ENCODE data around the gene RELL1. TPM values are rescaled to one million over a fixed set of nuclear protein-coding genes. Genes with fewer than 3 reads are reported as not detected.

The RELL1 gene
- total and polyA plus RNA-seq, 2 donors: 1.6 to 17.2 TPM

DNA sequence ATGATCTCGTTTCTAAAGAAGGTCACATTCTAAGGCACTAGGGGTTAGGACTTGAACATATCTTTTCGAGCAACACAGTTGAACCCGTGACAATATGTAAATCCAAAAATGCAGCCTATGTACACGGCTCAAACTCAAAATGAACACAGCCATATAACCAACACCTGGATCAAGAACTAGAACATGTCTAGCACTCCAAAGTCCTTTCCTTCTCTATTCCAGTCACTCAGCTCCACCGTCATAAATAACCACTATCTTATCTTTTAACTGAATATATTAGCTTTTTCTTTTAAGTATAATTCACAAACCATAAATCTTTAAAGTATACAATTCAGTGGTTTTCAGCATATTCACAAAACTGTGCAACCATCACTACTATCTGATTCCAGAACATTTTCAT, 19.4 kb upstream of the RELL1 start:
- no peak for DNase-seq (ENCODE audit: low read depth in 6 of 9, low spot score in 9 of 9)
- no peaks in the 10 kb centered on the region for H3K9me3 ChIP-seq (ENCODE audit: control insufficient read depth in 2 of 2, insufficient read depth in 1 of 2, low read length in 1 of 2)
- H3K4me3 ChIP-seq (ENCODE audit: low read length in 2 of 2): no peak overlapping the region
- no peaks in the 10 kb centered on the region for H3K36me3 ChIP-seq (ENCODE audit: control insufficient read depth in 2 of 2, insufficient read depth in 2 of 2, low read length in 1 of 2)
- H3K4me1 ChIP-seq (ENCODE audit: control insufficient read depth in 2 of 2, insufficient read depth in 2 of 2, low read length in 2 of 2): no peaks in the 10 kb centered on the region
- H3K27me3 ChIP-seq (ENCODE audit: control insufficient read depth in 2 of 2, insufficient read depth in 1 of 2, low read length in 1 of 2): no peaks in the 10 kb centered on the region
- no peak overlapping the region for H3K27ac ChIP-seq (ENCODE audit: low read depth in 1 of 2, low read length in 1 of 2)
- 96% methylated on average over 5 of the region's 5 CpGs for WGBS

DNA sequence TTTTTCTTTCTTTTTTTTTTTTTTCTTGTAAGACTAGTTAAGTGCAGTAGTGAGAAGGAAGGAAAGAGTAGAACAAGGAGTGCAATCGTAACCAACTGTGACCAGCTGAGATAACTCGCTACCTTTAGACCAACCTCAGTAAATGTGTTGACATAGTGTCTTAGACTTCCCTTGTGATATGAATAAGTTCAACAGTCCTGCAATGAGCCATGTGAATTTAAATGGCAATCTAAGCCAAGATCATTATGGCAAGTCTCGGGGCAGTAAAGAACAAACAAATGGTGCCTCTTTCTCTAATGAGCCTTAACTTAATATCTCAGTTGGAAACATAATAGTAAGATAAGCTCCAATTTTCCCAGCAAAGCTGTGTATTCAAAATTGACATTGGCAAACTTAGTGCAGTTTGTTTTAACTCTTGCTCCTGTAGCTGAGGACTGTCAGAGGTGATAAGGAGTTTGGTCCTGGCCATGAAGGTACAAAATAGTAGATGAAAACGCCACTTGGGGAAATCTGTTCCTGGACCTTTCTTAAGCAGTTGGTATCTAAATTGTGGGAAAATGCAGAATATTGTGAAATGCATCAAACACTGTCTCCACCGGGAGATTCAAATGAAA, 13.8 kb upstream of the RELL1 start:
- Histone ChIP-seq H3K4me1 (ENCODE audit: control insufficient read depth in 2 of 2, insufficient read depth in 2 of 2, low read length in 2 of 2) (no peaks in the 10 kb centered on the region), H3K36me3 (ENCODE audit: control insufficient read depth in 2 of 2, insufficient read depth in 2 of 2, low read length in 1 of 2) (no peaks in the 10 kb centered on the region), H3K27ac (ENCODE audit: low read depth in 1 of 2, low read length in 1 of 2) (no peak overlapping the region), H3K27me3 (ENCODE audit: control insufficient read depth in 2 of 2, insufficient read depth in 1 of 2, low read length in 1 of 2) (no peaks in the 10 kb centered on the region), H3K9me3 (ENCODE audit: control insufficient read depth in 2 of 2, insufficient read depth in 1 of 2, low read length in 1 of 2) (no peaks in the 10 kb centered on the region), H3K4me3 (ENCODE audit: low read length in 2 of 2) (no peak overlapping the region)
- 96% methylated on average over 5 of the region's 5 CpGs for WGBS
- no peak for DNase-seq (ENCODE audit: low read depth in 6 of 9, low spot score in 9 of 9)

DNA sequence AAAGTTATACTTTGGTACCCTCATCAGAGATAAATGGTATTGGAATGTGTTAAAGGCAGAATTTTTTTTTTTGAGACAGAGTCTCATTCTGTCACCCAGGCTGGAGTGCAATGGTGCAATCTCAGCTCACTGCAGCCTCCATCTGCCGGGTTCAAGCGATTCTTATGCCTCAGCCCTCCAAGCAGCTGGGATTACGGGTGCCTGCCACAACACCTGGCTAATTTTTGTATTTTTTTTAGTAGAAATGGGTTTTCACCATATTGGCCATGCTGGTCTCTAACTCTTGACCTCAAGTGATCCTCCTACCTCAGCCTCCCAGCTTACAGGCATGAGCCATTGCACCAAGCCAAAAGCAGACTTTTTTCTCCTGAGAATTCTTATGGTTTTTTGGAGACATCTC, 11.4 kb upstream of the RELL1 start:
- no peak overlapping the region for H3K27ac ChIP-seq (ENCODE audit: low read depth in 1 of 2, low read length in 1 of 2)
- DNase-seq (ENCODE audit: low read depth in 6 of 9, low spot score in 9 of 9): no peak
- no peaks in the 10 kb centered on the region for H3K27me3 ChIP-seq (ENCODE audit: control insufficient read depth in 2 of 2, insufficient read depth in 1 of 2, low read length in 1 of 2)
- no peaks in the 10 kb centered on the region for H3K36me3 ChIP-seq (ENCODE audit: control insufficient read depth in 2 of 2, insufficient read depth in 2 of 2, low read length in 1 of 2)
- no peaks in the 10 kb centered on the region for H3K4me1 ChIP-seq (ENCODE audit: control insufficient read depth in 2 of 2, insufficient read depth in 2 of 2, low read length in 2 of 2)
- H3K9me3 ChIP-seq (ENCODE audit: control insufficient read depth in 2 of 2, insufficient read depth in 1 of 2, low read length in 1 of 2): no peaks in the 10 kb centered on the region
- WGBS: 98% methylated on average over 3 of the region's 3 CpGs
- no peak overlapping the region for H3K4me3 ChIP-seq (ENCODE audit: low read length in 2 of 2)

- Histone ChIP-seq H3K27me3 (ENCODE audit: control insufficient read depth in 2 of 2, insufficient read depth in 1 of 2, low read length in 1 of 2) (no peaks in the 10 kb centered on the region), H3K4me1 (ENCODE audit: control insufficient read depth in 2 of 2, insufficient read depth in 2 of 2, low read length in 2 of 2) (no peaks in the 10 kb centered on the region), H3K27ac (ENCODE audit: low read depth in 1 of 2, low read length in 1 of 2) (no peak overlapping the region), H3K4me3 (ENCODE audit: low read length in 2 of 2) (no peak overlapping the region), H3K36me3 (ENCODE audit: control insufficient read depth in 2 of 2, insufficient read depth in 2 of 2, low read length in 1 of 2) (no peaks in the 10 kb centered on the region), H3K9me3 (ENCODE audit: control insufficient read depth in 2 of 2, insufficient read depth in 1 of 2, low read length in 1 of 2) (no peaks in the 10 kb centered on the region)
- DNase-seq (ENCODE audit: low read depth in 6 of 9, low spot score in 9 of 9): no peak
- WGBS: 97% methylated on average over 5 of the region's 5 CpGs
Observed at GRCh38 chr4:37693450-37694190, 7.4 kb upstream of the RELL1 start.

DNA sequence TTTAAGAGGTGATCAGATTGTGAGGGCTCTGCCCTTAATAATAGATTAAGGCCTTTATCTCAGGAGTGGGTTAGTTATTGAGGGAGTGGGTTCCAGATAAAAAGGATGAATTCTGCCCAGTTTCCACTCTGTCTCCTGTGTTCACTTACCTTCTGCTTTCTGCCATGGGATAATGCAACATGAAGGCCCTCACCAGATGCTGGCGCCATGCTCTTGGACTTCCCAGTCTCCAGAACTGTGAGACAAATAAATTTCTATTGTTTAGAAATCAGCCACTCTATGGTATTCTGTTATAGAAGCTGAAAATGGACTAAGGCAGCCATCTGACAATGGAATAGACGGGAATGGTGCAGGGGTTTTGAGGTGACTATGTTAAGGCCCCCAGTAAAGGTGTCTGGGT, 6.9 kb upstream of the RELL1 start:
- DNase-seq (ENCODE audit: low read depth in 6 of 9, low spot score in 9 of 9): no peak
- Histone ChIP-seq H3K4me1 (ENCODE audit: control insufficient read depth in 2 of 2, insufficient read depth in 2 of 2, low read length in 2 of 2) (no peaks in the 10 kb centered on the region), H3K27me3 (ENCODE audit: control insufficient read depth in 2 of 2, insufficient read depth in 1 of 2, low read length in 1 of 2) (no peaks in the 10 kb centered on the region), H3K36me3 (ENCODE audit: control insufficient read depth in 2 of 2, insufficient read depth in 2 of 2, low read length in 1 of 2) (no peaks in the 10 kb centered on the region), H3K9me3 (ENCODE audit: control insufficient read depth in 2 of 2, insufficient read depth in 1 of 2, low read length in 1 of 2) (no peaks in the 10 kb centered on the region), H3K4me3 (ENCODE audit: low read length in 2 of 2) (no peak overlapping the region), H3K27ac (ENCODE audit: low read depth in 1 of 2, low read length in 1 of 2) (no peak overlapping the region)
- 97% methylated on average over 2 of the region's 2 CpGs for WGBS

DNA sequence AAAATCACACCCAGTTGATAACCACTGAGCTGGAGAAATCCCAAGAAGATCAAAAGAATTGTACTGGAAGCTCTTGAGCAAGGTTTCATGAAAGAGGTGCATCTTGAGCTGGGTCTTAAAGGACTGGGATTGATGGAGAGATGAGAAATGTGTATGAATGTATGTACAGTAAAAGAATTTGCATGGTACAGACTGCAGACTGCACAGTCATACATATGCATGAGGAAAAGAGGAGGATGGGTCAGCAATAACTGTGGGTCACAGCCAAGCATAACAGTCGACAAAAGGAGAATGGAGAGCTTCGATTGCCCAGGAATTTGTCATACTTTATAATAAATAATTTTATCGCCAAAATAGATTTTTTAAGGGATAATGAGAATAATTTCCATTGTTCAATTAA, 4.8 kb upstream of the RELL1 start:
- Histone ChIP-seq H3K36me3 (ENCODE audit: control insufficient read depth in 2 of 2, insufficient read depth in 2 of 2, low read length in 1 of 2) (no peaks in the 10 kb centered on the region), H3K27me3 (ENCODE audit: control insufficient read depth in 2 of 2, insufficient read depth in 1 of 2, low read length in 1 of 2) (no peaks in the 10 kb centered on the region), H3K27ac (ENCODE audit: low read depth in 1 of 2, low read length in 1 of 2) (no peak overlapping the region), H3K9me3 (ENCODE audit: control insufficient read depth in 2 of 2, insufficient read depth in 1 of 2, low read length in 1 of 2) (no peaks in the 10 kb centered on the region), H3K4me3 (ENCODE audit: low read length in 2 of 2) (no peak overlapping the region), H3K4me1 (ENCODE audit: control insufficient read depth in 2 of 2, insufficient read depth in 2 of 2, low read length in 2 of 2) (peaks cover 3 to 12% of the 10 kb centered on the region in 2 donors)
- WGBS: 96% methylated on average over 3 of the region's 3 CpGs
- DNase-seq (ENCODE audit: low read depth in 6 of 9, low spot score in 9 of 9): no peak

GRCh38 chr4:37689353-37690095, 3.3 kb upstream of the RELL1 start:
- H3K4me3 ChIP-seq (ENCODE audit: low read length in 2 of 2): no peak overlapping the region
- no peaks in the 10 kb centered on the region for H3K27me3 ChIP-seq (ENCODE audit: control insufficient read depth in 2 of 2, insufficient read depth in 1 of 2, low read length in 1 of 2)
- no peaks in the 10 kb centered on the region for H3K36me3 ChIP-seq (ENCODE audit: control insufficient read depth in 2 of 2, insufficient read depth in 2 of 2, low read length in 1 of 2)
- H3K9me3 ChIP-seq (ENCODE audit: control insufficient read depth in 2 of 2, insufficient read depth in 1 of 2, low read length in 1 of 2): no peaks in the 10 kb centered on the region
- DNase-seq (ENCODE audit: low read depth in 6 of 9, low spot score in 9 of 9): no peak
- H3K27ac ChIP-seq (ENCODE audit: low read depth in 1 of 2, low read length in 1 of 2): no peak overlapping the region
- H3K4me1 ChIP-seq (ENCODE audit: control insufficient read depth in 2 of 2, insufficient read depth in 2 of 2, low read length in 2 of 2): peaks cover 11 to 20% of the 10 kb centered on the region in 2 donors
- 98% methylated on average over 1 of the region's 1 CpG for WGBS

- Histone ChIP-seq H3K4me1 (ENCODE audit: control insufficient read depth in 2 of 2, insufficient read depth in 2 of 2, low read length in 2 of 2) (peaks cover 18 to 26% of the 10 kb centered on the region in 2 donors), H3K27me3 (ENCODE audit: control insufficient read depth in 2 of 2, insufficient read depth in 1 of 2, low read length in 1 of 2) (no peaks in the 10 kb centered on the region), H3K4me3 (ENCODE audit: low read length in 2 of 2) (no peak overlapping the region), H3K27ac (ENCODE audit: low read depth in 1 of 2, low read length in 1 of 2) (no peak overlapping the region), H3K9me3 (ENCODE audit: control insufficient read depth in 2 of 2, insufficient read depth in 1 of 2, low read length in 1 of 2) (no peaks in the 10 kb centered on the region), H3K36me3 (ENCODE audit: control insufficient read depth in 2 of 2, insufficient read depth in 2 of 2, low read length in 1 of 2) (no peaks in the 10 kb centered on the region)
- WGBS: 98% methylated on average over 9 of the region's 9 CpGs
- no peak for DNase-seq (ENCODE audit: low read depth in 6 of 9, low spot score in 9 of 9)
Observed at GRCh38 chr4:37687681-37688080, 1.5 kb upstream of the RELL1 start.

DNA sequence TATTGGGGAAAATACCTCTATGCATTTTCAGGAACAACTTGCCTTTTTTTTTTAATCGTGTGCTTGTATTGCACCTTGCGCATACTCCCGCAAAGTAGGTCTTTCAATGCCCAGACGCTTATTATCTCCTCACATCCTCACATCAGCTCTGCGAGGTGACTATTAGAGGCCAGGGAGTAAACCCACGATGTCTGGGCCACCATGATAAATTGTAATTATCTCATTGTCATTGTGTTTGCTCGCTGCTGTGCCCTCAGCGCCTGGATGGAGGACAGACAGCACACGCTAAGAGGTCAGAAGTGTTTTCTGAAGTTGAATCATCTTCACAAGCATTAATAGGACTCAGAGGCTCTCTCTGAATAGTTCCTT, 1.0 kb upstream of the RELL1 start:
- no peaks in the 10 kb centered on the region for H3K9me3 ChIP-seq (ENCODE audit: control insufficient read depth in 2 of 2, insufficient read depth in 1 of 2, low read length in 1 of 2)
- peak overlapping the region; percentile 54 to 83 for H3K4me3 ChIP-seq (ENCODE audit: low read length in 2 of 2)
- 69% methylated on average over 9 of the region's 9 CpGs for WGBS
- H3K27ac ChIP-seq (ENCODE audit: low read depth in 1 of 2, low read length in 1 of 2): peak overlapping the region in 1 of 2 donors; percentile 63
- no peaks in the 10 kb centered on the region for H3K36me3 ChIP-seq (ENCODE audit: control insufficient read depth in 2 of 2, insufficient read depth in 2 of 2, low read length in 1 of 2)
- no peak for DNase-seq (ENCODE audit: low read depth in 6 of 9, low spot score in 9 of 9)
- H3K27me3 ChIP-seq (ENCODE audit: control insufficient read depth in 2 of 2, insufficient read depth in 1 of 2, low read length in 1 of 2): no peaks in the 10 kb centered on the region
- peaks cover 18 to 29% of the 10 kb centered on the region in 2 donors for H3K4me1 ChIP-seq (ENCODE audit: control insufficient read depth in 2 of 2, insufficient read depth in 2 of 2, low read length in 2 of 2)
